NCI-H2107 treated with DMSO at 0.1 percent for 48 hours (cell line): Measurements from ENCODE around the gene ZNF219.

ENCODE experiments used
- DNase-seq: peaks from one replicate; lab custom pipeline; 2025; ENCODE audit not compliant: unreplicated experiment; lab: John Stamatoyannopoulos, UW

The ZNF219 gene

GRCh38 chr14:21102521-21103410 is 4.3 kb upstream of the ZNF219 start:
- DNase-seq, result peak; percentile 40

DNA sequence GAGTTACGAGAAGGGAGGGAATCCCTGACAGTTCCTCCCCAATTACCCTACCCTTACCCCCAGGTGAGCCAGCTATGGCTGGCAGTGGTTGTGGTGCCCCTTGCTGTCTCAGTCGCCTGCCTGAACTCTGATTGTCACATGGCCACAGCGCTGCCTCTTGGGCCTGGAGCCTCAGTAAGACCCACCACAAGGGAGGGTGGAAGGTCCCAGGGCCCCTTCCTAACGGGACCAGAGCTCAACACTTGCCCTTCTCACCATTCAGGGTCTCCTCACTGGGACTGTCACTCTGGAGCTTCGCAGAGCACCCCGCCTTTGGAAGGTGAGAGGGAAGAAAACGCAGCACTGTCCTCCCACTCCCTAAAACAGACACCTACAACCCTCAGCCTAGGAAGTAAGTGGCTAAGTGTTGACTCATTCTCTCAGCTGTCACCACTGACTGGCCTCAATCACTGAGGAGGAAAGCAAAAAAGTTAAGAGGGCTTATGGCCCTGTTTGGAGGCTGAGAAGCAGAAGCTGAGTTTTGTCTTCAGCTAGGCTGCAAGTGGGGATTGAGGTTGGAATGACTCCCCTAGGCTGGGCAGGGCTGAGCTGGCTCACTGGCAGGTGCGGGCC is 3.5 kb upstream of the ZNF219 start:
- DNase-seq, result no peak

DNA sequence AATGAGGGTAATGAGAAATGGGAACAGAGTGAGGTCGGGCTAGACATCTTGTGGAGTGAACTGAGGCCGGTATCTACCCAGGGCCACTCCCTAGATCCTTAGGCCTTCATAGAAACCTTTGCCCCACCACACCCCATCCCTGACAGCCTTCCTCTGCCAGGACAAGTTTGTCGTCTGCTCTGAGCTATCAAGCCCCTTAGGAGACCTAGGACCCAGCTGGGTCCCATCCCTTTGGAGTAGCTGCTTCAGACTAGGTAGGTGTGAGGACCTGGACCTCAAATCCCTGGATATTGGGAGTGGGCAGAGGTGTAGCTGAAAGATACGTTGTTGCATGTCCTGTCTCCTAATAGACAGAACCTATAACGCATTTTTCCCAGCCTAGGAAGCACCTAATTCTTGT is 2.5 kb upstream of the ZNF219 start, which contains the start of gene TMEM253:
TMEM253 (plus strand) TSS at position 136 of the 400 bp plus-strand sequence. CDS start 278 bp downstream, outside the sequence.
- no peak for DNase-seq

DNA sequence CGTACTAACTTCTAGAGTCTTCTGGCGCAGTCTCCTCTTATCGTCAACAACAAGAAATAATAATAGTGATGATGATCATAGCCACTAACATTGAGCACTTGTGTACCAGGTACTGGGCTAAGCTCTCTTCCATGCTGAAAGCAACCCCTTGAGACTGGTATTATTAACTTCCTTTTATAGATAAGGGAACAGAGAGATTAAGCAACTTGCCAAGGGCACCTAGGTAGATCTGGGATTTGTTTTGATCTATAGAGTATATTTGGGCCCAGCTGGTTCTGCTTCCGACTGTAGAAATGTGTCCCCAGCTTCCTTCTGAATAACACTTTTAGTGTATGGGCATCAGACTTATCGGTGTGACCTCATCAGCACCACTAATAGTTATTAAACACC is 1.1 kb upstream of the ZNF219 start:
- no peak for DNase-seq

- DNase-seq, result no peak
These were observed 589 bp upstream of the ZNF219 start for GRCh38 chr14:21098892-21099595.

- no peak for DNase-seq
These were observed 799 bp downstream of the ZNF219 start for GRCh38 chr14:21097636-21098075.

GRCh38 chr14:21096978-21097635 is 1.3 kb downstream of the ZNF219 start:
- no peak for DNase-seq

GRCh38 chr14:21096438-21096837 is 2.0 kb downstream of the ZNF219 start:
- no peak for DNase-seq

DNA sequence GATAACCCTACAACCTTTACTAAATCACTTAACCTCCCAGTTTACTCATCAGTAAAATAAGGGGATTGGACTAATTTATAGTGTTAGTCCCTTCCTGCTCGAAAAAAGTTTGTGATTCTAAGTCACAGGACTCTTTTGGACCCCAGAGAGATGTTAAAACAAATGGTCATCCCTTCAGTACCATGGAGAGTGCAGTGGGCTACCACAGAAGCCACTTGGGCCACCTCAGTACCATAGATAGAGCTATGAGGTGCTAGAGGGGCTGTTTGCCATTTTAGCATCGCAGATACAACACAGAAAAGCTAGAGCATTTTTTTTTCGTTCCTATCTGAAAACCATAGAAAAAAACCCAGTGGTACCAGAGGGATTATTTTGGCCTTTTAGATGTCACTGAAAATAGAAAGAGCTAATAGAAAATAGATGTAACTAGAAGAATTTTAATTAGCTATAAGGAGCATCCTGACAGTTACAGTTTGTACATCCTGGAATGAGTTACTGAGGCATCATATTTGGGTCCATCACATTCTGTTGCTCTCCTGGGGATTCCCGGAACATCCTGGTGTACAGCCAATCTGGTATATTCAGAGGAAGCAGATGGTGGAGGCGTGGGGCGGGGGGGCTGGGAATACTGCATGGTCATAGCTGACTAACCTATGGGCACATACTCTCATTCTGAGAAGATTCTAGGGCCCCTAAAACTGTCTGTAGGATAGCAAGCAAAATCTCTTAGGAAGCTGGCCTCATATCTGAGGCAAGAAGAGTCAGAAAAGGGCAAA is 2.8 kb downstream of the ZNF219 start:
- DNase-seq, result no peak

GRCh38 chr14:21093769-21094681 is 4.4 kb downstream of the ZNF219 start:
- DNase-seq, result peak; percentile 87

DNA sequence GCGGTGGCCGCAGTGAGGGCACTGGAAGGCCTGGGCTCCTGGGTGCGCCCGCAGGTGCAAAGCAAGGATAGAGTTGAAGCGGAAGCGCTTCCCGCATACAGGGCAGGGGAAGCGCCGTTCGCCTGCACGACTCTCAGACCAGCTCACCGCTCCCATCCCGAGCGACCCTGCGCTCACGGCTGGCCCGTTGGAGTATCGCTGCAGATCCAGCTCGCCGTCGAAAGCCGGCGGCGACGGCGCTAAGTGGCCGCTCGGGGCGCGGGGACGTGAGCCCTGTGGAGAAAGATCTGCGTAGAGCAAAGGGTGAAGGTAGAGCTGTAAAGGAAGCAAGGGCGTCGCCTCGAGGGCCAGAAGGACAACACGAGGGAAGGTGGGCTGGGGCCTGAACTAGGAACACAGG is 5.4 kb downstream of the ZNF219 start:
- DNase-seq, result no peak

DNA sequence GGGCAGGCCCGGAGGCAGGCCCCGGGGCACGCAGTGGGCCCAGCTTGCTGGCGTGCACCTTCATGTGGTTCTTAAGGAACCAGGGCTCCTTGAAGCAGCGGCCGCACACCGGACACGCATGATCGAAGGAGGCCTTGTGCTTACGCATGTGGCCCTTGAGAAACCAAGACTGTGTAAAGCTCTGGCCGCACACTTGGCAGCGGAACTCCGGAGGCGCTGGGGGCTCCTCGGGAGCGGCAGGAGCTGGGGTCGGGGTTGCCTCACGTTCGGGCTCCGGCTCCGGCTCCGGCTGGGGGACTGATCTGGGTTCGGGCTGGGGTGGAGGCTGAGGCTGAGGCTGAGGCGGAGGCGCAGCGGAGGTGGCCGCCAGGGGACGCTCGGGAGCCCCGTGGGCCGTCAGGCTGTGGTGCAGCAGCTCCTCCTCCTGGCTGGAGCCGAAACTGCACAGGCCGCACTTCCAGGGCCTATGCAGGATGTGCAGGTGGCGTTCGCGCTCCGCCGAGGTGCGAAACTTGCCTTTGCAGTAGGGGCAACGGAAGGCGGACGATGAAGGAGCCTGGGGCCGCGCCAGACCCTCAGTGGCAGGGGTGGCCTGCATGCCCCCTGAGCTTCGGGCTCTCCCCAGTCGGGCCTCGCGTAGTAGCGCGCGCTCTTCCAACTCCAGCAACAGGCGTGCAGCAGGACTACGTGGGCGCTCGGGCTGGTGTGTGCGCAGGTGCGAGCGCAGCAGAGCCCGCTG is 6.0 kb downstream of the ZNF219 start:
- DNase-seq, result no peak

DNA sequence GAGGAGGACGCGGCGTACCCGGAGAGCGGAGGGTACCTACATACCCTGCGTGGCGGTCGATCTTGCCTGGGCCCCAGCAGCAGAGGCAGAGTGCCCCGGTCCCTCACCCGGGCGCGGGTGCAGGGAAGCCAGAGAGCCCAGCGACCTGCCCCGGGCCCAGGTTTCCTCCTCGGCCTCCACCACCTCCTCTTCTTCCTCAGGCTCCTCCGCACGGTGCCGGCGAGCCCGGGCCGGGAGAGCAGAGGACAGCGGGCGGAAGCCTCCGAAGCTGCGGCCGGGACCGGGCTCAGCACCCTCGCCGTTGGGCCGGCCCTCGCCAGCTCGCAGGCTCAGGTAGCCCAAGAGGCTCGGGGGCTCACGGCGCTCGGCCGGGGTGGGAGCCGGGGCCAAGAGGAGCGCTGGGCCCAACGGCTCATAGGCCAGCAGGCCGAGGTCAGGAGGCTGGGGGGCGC is 6.6 kb downstream of the ZNF219 start:
- no peak for DNase-seq

DNA sequence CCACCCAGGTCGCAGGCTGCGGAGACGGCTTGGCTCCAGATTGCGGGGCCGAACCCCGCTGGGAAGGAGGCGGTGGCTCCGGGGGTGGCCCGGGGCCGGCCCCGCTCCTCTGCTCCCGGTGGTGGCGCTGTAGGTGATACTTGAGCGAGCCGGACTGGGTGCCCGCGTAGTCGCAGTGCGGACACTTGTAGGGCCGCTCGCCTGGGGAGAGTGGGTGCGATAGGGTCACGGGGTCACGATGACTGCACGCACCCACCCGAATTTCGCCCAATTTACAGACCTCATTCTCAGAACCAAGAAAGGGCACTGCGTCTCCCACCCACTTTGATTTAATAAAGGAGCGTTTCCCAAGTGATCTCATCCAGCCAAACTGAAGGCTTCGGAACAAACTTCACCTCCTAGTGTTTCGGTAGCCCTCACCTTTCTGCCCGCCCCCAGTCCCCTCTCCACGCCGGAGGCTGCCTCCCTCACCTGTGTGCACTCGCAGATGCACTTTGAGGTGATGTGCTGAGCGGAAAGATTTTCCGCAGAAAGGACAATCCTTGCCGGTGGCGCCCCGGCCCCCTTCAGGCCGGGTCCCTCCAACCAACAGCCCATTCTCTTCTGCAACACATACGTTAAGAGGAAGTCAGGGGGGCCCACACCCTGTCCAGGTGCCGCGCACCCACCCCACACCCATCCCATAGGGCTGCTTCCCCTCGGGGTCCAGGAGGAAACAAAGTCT is 7.4 kb downstream of the ZNF219 start:
- DNase-seq, result no peak

- no peak for DNase-seq
These were observed 8.1 kb downstream of the ZNF219 start for GRCh38 chr14:21090194-21090939.

GRCh38 chr14:21089877-21090193 is 8.6 kb downstream of the ZNF219 start:
- no peak for DNase-seq

- no peak for DNase-seq
These were observed 9.2 kb downstream of the ZNF219 start for GRCh38 chr14:21089271-21089670.
